Measurements from ENCODE around the gene TTC27. TPM values are rescaled to one million over a fixed set of nuclear protein-coding genes. Genes with fewer than 3 reads are reported as not detected.

The TTC27 gene
- total RNA-seq (10 to 100 TPM in 4 of 6 donors, 1 to 10 TPM in 2; 9.0 to 13.3 (median 10.3) TPM), polyA plus RNA-seq (1 to 10 TPM; 3.4 to 6.7 TPM)

- 0% methylated on average over 39 of the region's 39 CpGs for WGBS, 2 donors
- Histone ChIP-seq H3K9me3 (no peaks in the 10 kb centered on the region), H3K36me3 (peaks cover 0 to 8% (median 4%) of the 10 kb centered on the region in 3 donors), H3K27me3 (no peaks in the 10 kb centered on the region), H3K27ac (peak within 1 kb of the TSS in 3 of 4 donors; percentile 2 to 63 (median 20)), H3K4me3 (peak within 1 kb of the TSS; percentile 60 to 80 (median 68)), H3K4me1 (peaks cover 0 to 7% (median 6%) of the 10 kb centered on the region in 3 donors)
- DNase-seq (peak; percentile 94 to 97 (median 96)), ATAC-seq (peak; percentile 99 to 100 (median 100)), FAIRE-seq (peak; percentile 84)
- TF ChIP-seq, protein P1, sequence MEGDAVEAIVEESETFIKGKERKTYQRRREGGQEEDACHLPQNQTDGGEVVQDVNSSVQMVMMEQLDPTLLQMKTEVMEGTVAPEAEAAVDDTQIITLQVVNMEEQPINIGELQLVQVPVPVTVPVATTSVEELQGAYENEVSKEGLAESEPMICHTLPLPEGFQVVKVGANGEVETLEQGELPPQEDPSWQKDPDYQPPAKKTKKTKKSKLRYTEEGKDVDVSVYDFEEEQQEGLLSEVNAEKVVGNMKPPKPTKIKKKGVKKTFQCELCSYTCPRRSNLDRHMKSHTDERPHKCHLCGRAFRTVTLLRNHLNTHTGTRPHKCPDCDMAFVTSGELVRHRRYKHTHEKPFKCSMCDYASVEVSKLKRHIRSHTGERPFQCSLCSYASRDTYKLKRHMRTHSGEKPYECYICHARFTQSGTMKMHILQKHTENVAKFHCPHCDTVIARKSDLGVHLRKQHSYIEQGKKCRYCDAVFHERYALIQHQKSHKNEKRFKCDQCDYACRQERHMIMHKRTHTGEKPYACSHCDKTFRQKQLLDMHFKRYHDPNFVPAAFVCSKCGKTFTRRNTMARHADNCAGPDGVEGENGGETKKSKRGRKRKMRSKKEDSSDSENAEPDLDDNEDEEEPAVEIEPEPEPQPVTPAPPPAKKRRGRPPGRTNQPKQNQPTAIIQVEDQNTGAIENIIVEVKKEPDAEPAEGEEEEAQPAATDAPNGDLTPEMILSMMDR (IDR thresholded peaks at IDR 0.05), result no peak
- intact Hi-C loops (cut with DNase I), result no loop called here
Observed at GRCh38 chr2:32627814-32628579, at the start of gene TTC27. TTC27 (plus strand) TSS chr2:32628050; CDS start chr2:32628293, 243 bp downstream.

DNA sequence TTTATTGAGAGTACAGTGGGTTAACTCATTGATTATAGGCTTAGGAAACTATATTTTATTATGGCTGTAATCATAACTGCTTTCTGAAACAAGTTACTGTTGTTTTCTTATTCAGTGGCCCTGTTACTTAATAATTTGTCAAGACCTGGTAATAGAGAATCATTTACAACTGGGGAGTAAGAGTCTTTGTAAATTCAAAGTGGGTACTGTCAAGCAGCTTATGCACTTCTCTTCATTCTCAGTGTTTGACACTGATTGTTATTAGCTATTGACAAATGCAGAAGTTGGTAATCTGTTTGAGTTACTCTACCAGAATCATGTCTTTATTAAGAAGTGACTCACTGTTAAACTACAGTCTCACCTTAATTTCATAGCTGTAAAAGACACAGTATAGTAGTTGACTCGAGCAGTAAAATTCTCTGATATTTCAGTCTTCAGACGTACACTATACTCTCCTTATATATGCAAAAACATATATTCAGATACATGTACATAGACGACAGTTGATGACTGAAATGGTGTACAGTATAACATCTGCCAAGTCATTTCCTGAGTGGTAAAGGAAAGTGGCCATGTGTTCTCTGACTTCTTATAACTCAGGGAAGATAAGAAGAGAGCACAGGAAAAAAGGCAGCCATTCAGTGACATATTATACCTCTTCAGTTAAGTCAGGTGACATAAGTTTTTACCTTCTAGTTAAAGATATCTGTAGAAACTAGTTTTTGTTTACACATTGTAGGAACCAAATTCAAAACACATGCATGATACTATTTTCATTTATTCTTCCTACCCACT lies 36.0 kb upstream of the TTC27 start:
- peaks cover 0 to 6% (median 0%) of the 10 kb centered on the region in 3 donors for H3K36me3 ChIP-seq
- H3K27ac ChIP-seq, result no peak overlapping the region
- H3K9me3 ChIP-seq, result no peaks in the 10 kb centered on the region
- TF ChIP-seq, protein P1 (IDR thresholded peaks at IDR 0.05), result no peak
- no peak overlapping the region for H3K4me3 ChIP-seq
- 50 to 66% methylated on average over 3 of the region's 3 CpGs for WGBS, 2 donors
- DNase-seq (no peak), ATAC-seq (peak in 3 of 4 donors; percentile 24 to 62 (median 38)), FAIRE-seq (no peak)
- intact Hi-C loops (cut with DNase I), result no loop called here
- no peaks in the 10 kb centered on the region for H3K27me3 ChIP-seq
- no peaks in the 10 kb centered on the region for H3K4me1 ChIP-seq

GRCh38 chr2:32594573-32594972 lies 33.3 kb upstream of the TTC27 start:
- Histone ChIP-seq H3K9me3 (no peaks in the 10 kb centered on the region), H3K4me1 (no peaks in the 10 kb centered on the region), H3K27me3 (no peaks in the 10 kb centered on the region), H3K27ac (no peak overlapping the region), H3K4me3 (no peak overlapping the region), H3K36me3 (peaks cover 0 to 19% (median 0%) of the 10 kb centered on the region in 3 donors)
- DNase-seq (no peak), ATAC-seq (no peak), FAIRE-seq (peak; percentile 61)
- intact Hi-C loops (cut with DNase I), result no loop called here
- 94% methylated on average over 3 of the region's 3 CpGs for whole genome bisulfite sequencing, 2 donors
- TF ChIP-seq, protein P1 (IDR thresholded peaks at IDR 0.05), result no peak

DNA sequence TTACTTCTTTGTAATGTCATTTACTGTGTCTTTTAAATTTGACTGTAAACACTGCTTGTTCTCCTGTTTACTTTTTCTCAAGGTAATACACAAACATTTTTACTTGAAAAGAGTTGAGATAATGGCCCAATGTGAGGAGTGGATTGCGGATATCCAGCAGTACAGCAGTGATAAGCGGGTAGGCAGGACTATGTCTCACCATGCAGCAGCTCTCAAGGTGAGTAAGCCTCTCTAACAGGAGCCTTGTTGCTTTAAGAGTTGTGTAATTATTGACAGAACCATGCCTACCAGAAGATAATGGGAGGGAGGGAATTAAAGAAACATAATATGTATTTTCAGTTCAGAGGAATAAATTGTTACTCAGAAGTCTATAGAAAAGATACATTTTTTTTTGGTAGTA lies 16.5 kb upstream of the TTC27 start:
- intact Hi-C loops (cut with DNase I), result no loop called here
- no peaks in the 10 kb centered on the region for H3K9me3 ChIP-seq
- FAIRE-seq, result no peak

More for the DNA sequence above, 16.5 kb upstream of the TTC27 start:
- 34 to 41% methylated on average over 2 of the region's 2 CpGs for WGBS, 2 donors
- TF ChIP-seq, protein P1 (IDR thresholded peaks at IDR 0.05), result no peak
- Histone ChIP-seq H3K4me1 (peaks cover 0 to 7% (median 4%) of the 10 kb centered on the region in 3 donors), H3K27ac (no peak overlapping the region), H3K27me3 (no peaks in the 10 kb centered on the region), H3K36me3 (peaks cover 0 to 13% (median 10%) of the 10 kb centered on the region in 3 donors), H3K4me3 (no peak overlapping the region)
- peak; percentile 93 to 100 (median 98) for ATAC-seq
- peak in 1 of 6 donors; percentile 22 for DNase-seq

Data from pancreas (tissue), 10 donors.